ENCODE data around the gene MAP3K5. TPM values are rescaled to one million over a fixed set of nuclear protein-coding genes. Genes with fewer than 3 reads are reported as not detected.
A peak's percentile ranks its signal among the peaks of the same experiment; 100 is the strongest.

MAP3K5 gene
- total and polyA plus RNA-seq, 2 donors (not counting 1 experiment from before 2014, with no cell fraction given) = 10.9 to 62.6 TPM

- peak in 1 of 2 donors; percentile 27 for DNase-seq (ENCODE audit: low read depth in 2 of 2)
- H3K9ac ChIP-seq (ENCODE audit: insufficient read depth, low read length) = peak within 1 kb of the TSS; percentile 34
- H3K9me3 ChIP-seq (ENCODE audit: control insufficient read depth, insufficient read depth, low read depth, low read length) = no peaks in the 10 kb centered on the region
- H3K4me1 ChIP-seq (ENCODE audit: control insufficient read depth, extremely low read depth, insufficient read depth, low read length) = peaks cover 2% of the 10 kb centered on the region
- H3K79me2 ChIP-seq (ENCODE audit: control insufficient read depth, insufficient read depth, low read length) = no peaks in the 10 kb centered on the region
- TF ChIP-seq EZH2 (IDR thresholded peaks at IDR 0.05; ENCODE audit: low read length, missing control alignments) = no peak
- peak; percentile 36 to 75 for TF ChIP-seq CTCF (conservative IDR thresholded peaks at IDR 0.05 in 1 of 2, IDR thresholded peaks at IDR 0.05 in 1 of 2; ENCODE audit: low read depth in 1 of 2, low read length in 2 of 2)
- no peaks in the 10 kb centered on the region for H3K36me3 ChIP-seq (ENCODE audit: control insufficient read depth, insufficient read depth, low read length)
- no peaks in the 10 kb centered on the region for H3K27me3 ChIP-seq (ENCODE audit: control insufficient read depth, insufficient read depth, low read length)
- H4K20me1 ChIP-seq (ENCODE audit: control insufficient read depth, extremely low read depth, insufficient read depth, low read length) = no peaks in the 10 kb centered on the region
- H3K4me3 ChIP-seq (replicated peaks in 1 of 4; ENCODE audit: control extremely low read depth in 1 of 4, insufficient read depth in 1 of 4, low read depth in 3 of 4, low read length in 4 of 4) = peak within 1 kb of the TSS; percentile 41 to 70 (median 51)
- H3K4me2 ChIP-seq (ENCODE audit: extremely low read depth, insufficient read depth, low read length) = peak within 1 kb of the TSS; percentile 85
- peak within 1 kb of the TSS; percentile 63 for H2AFZ ChIP-seq (ENCODE audit: low read length)
- no peak within 1 kb of the TSS for H3K27ac ChIP-seq (ENCODE audit: insufficient read depth, low read length)
These were observed 241.8 kb downstream of the MAP3K5 start, which contains the start of gene MAP7 for GRCh38 chr6:136550330-136551071. Gene MAP7, minus strand, starts transcription at chr6:136550422. Its CDS starts 14 bp downstream, at chr6:136550408.

GRCh38 chr6:136550045-136550329 is 242.3 kb downstream of the MAP3K5 start:
- Histone ChIP-seq H3K79me2 (ENCODE audit: control insufficient read depth, insufficient read depth, low read length) (no peaks in the 10 kb centered on the region), H3K27ac (ENCODE audit: insufficient read depth, low read length) (no peak overlapping the region), H3K4me3 (replicated peaks in 1 of 4; ENCODE audit: control extremely low read depth in 1 of 4, insufficient read depth in 1 of 4, low read depth in 3 of 4, low read length in 4 of 4) (peak overlapping the region; percentile 33 to 70 (median 46)), H3K9ac (ENCODE audit: insufficient read depth, low read length) (peak overlapping the region; percentile 34), H4K20me1 (ENCODE audit: control insufficient read depth, extremely low read depth, insufficient read depth, low read length) (no peaks in the 10 kb centered on the region), H3K9me3 (ENCODE audit: control insufficient read depth, insufficient read depth, low read depth, low read length) (no peaks in the 10 kb centered on the region), H2AFZ (ENCODE audit: low read length) (peak overlapping the region; percentile 33), H3K4me2 (ENCODE audit: extremely low read depth, insufficient read depth, low read length) (peak overlapping the region; percentile 85), H3K36me3 (ENCODE audit: control insufficient read depth, insufficient read depth, low read length) (no peaks in the 10 kb centered on the region), H3K4me1 (ENCODE audit: control insufficient read depth, extremely low read depth, insufficient read depth, low read length) (peaks cover 2% of the 10 kb centered on the region), H3K27me3 (ENCODE audit: control insufficient read depth, insufficient read depth, low read length) (no peaks in the 10 kb centered on the region)
- TF ChIP-seq CTCF (conservative IDR thresholded peaks at IDR 0.05 in 1 of 2, IDR thresholded peaks at IDR 0.05 in 1 of 2; ENCODE audit: low read depth in 1 of 2, low read length in 2 of 2) (no peak), EZH2 (IDR thresholded peaks at IDR 0.05; ENCODE audit: low read length, missing control alignments) (no peak)
- DNase-seq (ENCODE audit: low read depth in 2 of 2) = no peak

- Histone ChIP-seq H3K79me2 (ENCODE audit: control insufficient read depth, insufficient read depth, low read length) (no peaks in the 10 kb centered on the region), H3K4me2 (ENCODE audit: extremely low read depth, insufficient read depth, low read length) (peak overlapping the region; percentile 54), H4K20me1 (ENCODE audit: control insufficient read depth, extremely low read depth, insufficient read depth, low read length) (no peaks in the 10 kb centered on the region), H2AFZ (ENCODE audit: low read length) (peak overlapping the region; percentile 27), H3K36me3 (ENCODE audit: control insufficient read depth, insufficient read depth, low read length) (no peaks in the 10 kb centered on the region), H3K4me3 (replicated peaks in 1 of 4; ENCODE audit: control extremely low read depth in 1 of 4, insufficient read depth in 1 of 4, low read depth in 3 of 4, low read length in 4 of 4) (peak overlapping the region; percentile 40 to 70 (median 46)), H3K9me3 (ENCODE audit: control insufficient read depth, insufficient read depth, low read depth, low read length) (no peaks in the 10 kb centered on the region), H3K4me1 (ENCODE audit: control insufficient read depth, extremely low read depth, insufficient read depth, low read length) (peaks cover 2% of the 10 kb centered on the region), H3K9ac (ENCODE audit: insufficient read depth, low read length) (peak overlapping the region; percentile 20), H3K27ac (ENCODE audit: insufficient read depth, low read length) (no peak overlapping the region), H3K27me3 (ENCODE audit: control insufficient read depth, insufficient read depth, low read length) (no peaks in the 10 kb centered on the region)
- TF ChIP-seq EZH2 (IDR thresholded peaks at IDR 0.05; ENCODE audit: low read length, missing control alignments) (peak; percentile 54), CTCF (conservative IDR thresholded peaks at IDR 0.05 in 1 of 2, IDR thresholded peaks at IDR 0.05 in 1 of 2; ENCODE audit: low read depth in 1 of 2, low read length in 2 of 2) (no peak)
- peak in 1 of 2 donors; percentile 28 for DNase-seq (ENCODE audit: low read depth in 2 of 2)
These were observed 242.8 kb downstream of the MAP3K5 start for GRCh38 chr6:136549300-136550044.
